ENCODE measurements around the gene B4GALT1.

DNA sequence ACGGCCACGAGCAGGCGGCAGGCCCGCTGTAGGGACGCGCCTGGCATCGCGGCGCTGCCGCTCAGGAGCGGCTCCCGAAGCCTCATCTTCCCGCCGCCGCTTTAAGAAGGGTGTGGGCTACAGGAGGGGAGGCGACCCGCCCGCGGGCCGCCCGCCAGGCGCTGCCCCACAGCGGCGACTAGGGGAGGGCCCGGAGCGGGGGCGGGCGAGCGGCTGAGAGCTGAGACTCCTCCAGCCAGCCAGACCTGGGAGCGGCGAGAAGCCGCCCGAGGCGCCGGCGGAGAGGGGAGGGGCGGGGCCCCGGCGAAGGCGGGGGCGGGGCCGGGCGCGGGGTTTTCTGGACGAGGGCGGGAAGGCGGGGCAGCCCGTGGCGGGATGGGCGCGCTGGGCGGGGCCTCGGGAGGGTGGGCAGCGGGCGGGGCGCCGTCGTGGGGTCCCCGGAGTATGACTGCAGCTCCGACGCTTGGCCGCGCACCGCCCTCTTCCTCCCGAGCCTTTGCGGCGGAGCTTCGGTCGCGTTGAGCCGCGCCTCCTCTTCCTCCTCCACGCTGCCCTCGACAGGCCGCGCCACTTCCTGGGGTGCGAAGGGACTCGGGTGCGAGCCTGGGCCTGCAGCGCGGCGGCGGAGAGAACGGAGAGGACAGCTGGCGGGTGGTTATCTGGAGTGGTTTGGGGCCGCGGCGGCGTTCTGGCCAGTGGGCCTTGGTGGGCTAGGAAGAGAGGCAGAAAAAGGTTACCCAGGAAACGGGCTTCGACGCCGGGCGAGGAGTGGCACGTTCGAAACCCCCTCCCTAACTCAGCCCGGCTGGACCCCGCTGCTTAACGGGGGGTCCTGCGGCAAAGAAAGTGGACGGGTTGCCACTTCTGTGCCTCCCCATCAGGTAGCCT, at the start of gene B4GALT1:
- TF ChIP-seq, protein P1, sequence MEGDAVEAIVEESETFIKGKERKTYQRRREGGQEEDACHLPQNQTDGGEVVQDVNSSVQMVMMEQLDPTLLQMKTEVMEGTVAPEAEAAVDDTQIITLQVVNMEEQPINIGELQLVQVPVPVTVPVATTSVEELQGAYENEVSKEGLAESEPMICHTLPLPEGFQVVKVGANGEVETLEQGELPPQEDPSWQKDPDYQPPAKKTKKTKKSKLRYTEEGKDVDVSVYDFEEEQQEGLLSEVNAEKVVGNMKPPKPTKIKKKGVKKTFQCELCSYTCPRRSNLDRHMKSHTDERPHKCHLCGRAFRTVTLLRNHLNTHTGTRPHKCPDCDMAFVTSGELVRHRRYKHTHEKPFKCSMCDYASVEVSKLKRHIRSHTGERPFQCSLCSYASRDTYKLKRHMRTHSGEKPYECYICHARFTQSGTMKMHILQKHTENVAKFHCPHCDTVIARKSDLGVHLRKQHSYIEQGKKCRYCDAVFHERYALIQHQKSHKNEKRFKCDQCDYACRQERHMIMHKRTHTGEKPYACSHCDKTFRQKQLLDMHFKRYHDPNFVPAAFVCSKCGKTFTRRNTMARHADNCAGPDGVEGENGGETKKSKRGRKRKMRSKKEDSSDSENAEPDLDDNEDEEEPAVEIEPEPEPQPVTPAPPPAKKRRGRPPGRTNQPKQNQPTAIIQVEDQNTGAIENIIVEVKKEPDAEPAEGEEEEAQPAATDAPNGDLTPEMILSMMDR (IDR thresholded peaks at IDR 0.05; ENCODE audit: poor library complexity), result no peak
- no peak for TF ChIP-seq EZH2 (IDR thresholded peaks at IDR 0.05; ENCODE audit: borderline replicate concordance)
- TF ChIP-seq EZH2phosphoT487 (IDR thresholded peaks at IDR 0.05; ENCODE audit: low read depth, severe bottlenecking, unreplicated experiment), result no peak

Data from hepatocyte (in vitro differentiated cells).